NCI-H1417 treated with DMSO at 0.1 percent for 48 hours (cell line): ENCODE results near the gene DPYD.
A peak's percentile ranks its signal among the peaks of the same experiment; 100 is the strongest.

Source experiments
- DNase-seq: peaks from one replicate; lab custom pipeline; 2025; lab: John Stamatoyannopoulos, UW

DPYD gene

DNA sequence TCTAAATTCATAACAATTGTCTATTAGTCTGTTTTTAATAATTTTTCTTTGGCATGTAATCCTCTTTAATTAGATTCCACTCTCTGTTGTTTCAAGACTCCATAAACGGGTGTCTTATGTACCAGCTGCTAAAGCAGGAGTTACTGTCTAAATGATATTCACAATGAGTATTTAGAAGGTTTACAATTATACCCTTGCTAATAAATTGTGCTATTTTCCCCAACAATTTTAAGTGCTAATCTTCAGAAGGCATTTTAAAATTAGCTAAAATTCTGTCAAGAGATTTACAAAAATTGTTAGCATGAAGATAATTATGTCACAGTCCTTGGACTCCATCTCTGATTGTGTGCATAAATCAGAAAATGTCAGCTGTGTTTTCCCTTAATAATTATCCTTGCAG lies 83.7 kb downstream of the DPYD start:
- no peak for DNase-seq

DNA sequence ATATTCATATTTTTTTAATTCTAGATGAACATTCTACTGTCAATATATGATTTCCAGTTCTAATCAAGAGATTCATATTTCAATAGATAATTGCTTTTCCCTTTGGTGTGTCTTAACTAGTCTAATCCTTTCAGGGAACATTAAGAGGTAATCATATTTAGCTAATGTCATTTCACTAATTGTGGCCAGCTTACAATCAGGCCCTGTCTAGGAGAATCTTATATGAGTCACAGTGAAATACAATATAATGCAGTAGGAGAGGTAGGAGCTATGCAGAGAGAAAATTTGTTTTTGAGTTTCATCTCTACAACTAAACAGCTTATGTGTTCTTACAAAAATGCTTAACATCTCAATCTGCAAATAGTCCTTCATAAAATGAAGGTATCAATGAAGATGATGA lies 85.9 kb downstream of the DPYD start:
- DNase-seq: no peak

DNA sequence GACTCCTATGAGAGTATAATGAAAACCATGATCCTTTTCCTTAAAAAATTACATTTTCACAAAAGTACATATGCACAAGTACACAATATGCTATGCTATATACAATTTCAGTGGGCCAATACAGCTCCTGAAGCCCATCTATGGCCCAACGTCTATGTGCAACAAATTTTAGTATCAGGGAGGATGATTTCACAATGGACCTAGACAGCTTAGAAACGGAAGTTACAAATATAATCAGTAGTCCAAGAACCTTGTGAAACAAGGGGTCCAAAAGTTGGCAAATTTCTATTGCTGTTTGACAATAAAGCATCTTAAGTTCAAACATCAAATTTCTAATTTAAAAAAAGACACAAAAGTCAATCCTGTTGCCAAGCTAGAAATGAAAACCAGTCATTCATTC lies 87.0 kb downstream of the DPYD start:
- DNase-seq: no peak

DNA sequence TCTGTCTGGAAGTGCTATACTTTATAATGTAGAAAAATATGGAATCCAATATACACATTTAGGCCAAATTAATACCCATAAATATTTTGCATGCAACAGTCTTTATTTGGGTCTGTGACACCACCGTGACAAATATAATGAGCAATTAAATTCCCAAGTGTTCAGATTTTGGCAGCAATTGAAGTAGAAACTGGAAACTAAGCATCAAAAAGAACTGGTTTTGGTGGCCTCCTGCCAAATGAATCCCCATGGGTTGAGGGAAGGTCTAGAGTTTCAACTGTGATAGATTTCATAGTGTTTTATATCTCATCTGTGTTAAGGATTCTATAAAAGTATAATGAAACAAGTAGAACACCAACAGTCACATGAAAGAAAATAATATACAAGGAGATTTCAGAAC lies 88.4 kb downstream of the DPYD start:
- DNase-seq: no peak

DNA sequence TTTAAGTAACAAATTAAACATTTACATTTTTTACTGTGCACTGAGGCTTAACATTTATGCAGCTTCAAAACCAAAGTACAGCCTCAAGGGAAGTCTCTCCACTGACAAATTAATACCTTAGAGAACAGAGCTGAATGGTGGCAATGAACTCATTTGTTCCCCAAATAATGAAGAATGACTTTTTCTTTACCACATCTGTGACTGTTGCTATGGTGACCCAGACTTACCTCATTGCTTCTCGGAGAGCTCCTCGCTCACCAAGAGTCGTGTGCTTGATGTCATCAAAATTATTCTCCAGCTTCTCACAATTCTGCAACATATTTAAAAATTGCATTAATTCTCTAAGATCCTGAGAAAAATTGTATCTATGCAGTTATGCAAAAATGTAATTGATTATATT lies 92.9 kb downstream of the DPYD start:
- DNase-seq: no peak

DNA sequence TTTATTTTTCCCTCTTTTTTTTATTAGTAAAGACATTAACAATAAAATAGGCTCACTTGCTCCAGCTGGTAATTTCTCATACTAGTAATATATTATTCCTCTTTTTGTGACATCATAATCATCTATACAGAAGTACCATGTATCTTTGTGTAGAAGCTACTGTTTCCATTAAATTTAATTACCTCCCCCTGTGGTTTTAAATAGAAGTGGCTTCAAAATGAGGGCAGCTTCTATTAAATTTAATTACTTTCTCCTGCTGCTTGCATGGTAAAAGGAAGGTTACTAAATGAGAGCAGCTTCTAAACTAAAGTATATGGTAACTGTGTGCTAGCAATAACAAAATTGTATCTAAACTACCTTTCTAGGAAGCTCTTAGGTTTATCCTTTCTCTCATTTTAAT lies 94.0 kb downstream of the DPYD start:
- DNase-seq: peak; percentile 74

DNA sequence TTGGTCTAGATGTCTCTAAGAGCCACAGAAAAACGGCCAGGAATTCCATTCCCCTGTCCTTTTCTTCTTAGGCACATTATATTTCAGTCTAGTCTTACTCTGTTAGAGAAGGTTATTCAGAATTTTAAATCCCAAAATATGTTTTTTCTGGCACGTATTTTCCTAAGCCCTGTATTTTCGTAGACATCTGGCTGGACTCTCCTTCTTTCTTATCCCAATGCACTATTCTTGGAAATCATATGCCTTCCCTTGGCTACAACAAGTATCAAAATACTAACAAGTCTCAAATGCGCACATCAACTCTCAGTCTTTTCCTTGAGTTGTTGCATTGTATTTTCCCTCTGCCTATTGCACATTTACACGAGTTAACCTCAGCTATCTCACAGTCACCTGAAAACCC lies 96.2 kb downstream of the DPYD start:
- no peak for DNase-seq

DNA sequence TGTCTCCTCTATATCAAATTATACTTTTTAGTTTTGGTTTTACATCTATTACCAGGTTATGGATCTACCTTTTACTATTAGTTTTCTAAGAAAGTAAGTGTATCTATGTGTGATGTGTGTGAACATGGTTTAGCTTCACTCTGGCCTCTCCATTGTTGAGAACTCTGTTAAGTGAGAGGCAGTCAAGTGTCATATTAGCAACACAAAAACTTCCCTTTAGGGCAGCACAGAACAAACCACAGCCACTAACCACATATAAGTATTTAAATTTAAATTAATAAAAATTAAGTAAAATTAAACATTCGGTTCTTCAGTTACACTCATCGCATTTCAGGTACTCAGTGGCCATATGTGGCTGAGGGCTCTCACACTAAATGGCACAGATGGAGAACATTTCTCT lies 96.6 kb downstream of the DPYD start:
- DNase-seq: no peak

DNA sequence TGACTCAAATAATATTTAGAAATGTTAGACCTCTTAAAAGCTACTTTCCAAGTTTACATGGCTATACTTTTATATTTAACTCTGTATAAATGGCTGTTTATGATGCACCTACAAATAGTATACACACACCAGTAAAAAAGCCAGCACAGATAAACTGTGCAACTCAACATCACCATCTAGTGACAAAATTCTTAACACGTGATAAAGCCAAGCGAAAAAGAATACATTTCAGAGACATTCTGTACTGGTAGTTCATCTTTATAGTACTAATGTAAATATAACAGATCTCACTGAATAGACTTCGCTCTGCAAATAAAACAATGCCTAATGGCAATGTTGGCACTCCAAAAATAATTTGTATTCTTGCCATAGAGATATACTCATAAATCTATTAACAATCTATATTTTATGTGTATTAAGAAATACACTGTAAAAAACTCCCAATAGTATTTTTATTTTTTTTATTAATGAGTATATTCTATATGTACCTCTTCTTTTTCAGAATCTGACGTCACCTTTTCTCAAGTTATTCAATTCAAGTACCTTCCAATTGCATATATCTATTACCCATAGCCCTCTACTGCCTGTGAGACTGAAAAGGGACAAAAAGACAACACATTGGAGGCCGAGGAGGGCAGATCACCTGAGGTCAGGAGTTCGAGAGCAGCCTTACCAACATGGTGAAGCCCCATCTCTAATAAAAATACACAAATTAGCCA lies 100.2 kb downstream of the DPYD start:
- no peak for DNase-seq

DNA sequence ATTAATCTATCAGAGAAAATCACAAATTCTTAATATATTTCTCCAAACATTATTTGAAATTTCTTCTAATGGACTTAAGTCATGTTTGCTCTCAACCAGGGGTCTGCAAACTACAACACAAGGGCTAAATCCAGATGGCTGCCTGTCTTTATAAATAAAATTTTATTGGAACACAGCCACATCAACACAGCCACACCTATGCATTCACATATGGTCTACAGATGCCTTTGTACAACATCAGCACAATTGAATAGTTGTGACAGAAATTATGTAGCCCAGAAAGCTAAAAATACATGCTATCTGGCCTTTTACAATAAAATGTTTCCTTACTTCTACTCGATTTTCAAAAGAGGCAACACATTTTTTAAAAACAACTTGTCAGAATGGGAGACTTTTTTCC lies 103.9 kb downstream of the DPYD start:
- DNase-seq: no peak

DNA sequence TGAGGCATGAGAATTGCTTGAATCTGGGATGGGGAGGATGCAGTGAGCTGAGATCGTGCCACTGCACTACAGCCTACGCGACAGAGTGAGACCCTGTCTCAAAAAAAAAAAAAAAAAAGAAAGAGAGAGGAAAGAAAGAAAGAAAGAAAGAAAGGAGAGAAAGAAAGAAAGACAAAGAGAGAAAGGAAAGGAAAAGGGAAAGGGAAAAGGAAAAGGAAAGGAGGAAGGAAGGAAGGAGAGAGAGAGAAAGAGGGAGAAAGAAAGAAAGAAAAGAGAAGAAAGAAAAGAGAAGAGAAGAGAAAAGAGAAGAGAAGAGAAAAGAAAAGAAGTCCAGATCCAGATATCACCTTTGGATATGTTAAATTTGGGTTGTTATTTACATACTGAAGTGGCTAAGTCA lies 106.0 kb downstream of the DPYD start:
- no peak for DNase-seq

DNA sequence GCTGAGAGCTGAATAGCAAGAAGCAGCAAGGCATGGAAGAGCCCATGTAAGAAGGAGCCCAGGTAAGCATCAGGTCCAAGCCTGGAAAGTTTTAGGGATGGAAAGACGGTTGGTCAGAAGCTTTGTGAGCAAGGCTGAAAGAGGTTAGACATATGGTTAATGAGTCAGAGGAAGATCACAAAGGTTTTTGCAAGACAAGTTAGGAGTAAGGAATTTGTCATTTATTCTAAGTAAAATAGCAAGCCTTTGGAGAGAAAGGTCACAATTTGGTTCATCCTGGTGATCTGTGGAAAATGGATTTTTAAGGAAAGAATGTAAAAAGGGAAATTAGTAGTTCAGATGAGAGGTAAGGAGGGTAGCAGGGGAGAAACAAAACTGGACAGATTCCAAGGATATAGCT lies 106.7 kb downstream of the DPYD start:
- no peak for DNase-seq

DNA sequence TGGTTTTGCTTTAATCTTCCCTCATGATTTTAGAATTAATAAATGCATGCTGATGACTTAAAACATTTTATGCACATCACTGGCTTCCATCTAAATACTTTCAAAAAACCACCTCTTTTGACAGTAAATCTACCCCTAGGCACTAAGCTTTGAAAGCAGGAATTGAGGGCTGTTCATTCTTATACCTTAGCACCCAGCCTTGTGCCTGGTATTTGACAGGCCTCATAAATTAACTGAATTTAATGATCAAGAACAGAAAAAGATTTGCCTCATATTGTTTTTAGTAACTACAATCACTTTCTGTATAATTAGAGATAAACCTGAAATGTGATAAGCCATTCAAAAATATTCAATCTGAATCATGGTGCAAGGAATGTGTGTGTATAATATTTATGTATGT lies 108.8 kb downstream of the DPYD start:
- DNase-seq: no peak

DNA sequence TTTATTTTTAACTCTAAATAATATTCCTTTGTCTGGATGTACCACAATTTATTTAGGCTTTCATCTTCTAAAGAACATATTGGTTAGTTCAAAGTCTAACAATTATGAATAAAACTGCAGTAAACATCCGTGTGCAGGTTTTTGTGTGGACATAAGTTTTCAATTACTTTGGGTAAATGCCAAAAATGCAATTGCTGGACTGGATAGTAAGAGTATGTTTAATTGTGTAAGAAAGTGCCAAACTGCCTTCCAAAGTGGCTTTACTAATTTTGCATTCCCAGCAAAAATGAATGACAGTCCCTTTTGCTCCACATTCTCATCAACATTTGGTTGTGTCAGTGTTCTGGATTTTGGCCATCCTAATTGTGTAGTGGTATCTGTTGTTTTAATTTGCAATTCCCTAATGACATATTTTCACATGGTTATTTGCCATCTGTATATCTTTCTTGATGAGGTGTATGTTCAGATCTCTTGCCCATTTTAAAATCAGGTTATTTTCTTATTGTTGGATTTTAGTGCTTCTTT lies 113.8 kb downstream of the DPYD start:
- DNase-seq: no peak

DNA sequence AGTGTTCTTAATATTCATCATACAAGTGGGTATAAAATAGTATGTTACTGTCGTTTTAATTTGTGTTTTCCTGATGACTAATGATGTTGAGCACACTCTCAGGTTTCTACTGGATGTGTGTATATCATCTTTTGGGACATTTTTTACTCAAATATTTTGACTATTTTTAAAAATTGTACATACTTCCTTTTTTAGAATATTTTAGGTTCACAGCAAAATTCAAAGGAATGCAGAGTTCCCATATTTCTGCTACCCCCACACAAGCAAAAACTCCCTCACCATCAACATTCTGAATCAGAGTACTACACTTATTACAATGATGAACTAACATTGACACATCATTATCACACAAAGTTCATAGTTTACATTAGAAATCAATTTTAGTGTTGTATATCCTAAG lies 114.5 kb downstream of the DPYD start:
- no peak for DNase-seq

DNA sequence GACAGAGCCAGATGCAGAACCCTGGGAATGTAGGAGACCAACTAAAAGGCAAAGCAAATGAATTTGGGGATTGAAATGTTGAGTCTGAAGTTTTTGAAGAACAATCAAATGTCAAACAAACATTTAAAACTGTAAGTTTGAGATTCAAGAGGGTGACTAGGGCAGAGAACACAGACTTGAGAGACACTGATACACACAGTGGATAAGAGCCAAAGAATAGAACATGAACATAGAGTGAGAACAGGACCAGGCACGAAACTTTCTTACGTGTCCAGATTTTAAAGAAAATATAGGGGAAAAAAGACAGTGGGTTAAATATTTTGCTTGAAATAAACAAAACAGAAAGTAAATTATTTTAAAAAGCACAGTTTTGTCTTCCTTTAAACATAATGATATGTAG lies 115.7 kb downstream of the DPYD start:
- DNase-seq: no peak

DNA sequence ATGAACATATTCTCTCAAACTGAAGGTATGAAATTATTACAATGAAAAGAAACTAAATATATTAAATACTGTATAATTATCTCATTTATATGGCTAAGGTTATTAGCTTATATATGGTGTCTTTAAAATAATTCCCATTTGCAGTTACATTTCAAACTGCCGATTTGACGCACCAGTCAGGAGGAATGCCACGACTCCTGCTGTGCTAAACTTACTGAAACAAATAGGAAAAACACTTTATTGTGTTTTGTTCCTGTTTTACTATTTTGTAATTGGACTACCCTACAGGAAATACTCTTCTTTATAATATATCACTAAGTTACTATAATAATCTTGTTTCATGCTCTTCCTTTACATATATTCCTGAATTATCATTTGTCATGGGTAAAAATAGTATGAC lies 117.8 kb downstream of the DPYD start:
- DNase-seq: no peak

DNA sequence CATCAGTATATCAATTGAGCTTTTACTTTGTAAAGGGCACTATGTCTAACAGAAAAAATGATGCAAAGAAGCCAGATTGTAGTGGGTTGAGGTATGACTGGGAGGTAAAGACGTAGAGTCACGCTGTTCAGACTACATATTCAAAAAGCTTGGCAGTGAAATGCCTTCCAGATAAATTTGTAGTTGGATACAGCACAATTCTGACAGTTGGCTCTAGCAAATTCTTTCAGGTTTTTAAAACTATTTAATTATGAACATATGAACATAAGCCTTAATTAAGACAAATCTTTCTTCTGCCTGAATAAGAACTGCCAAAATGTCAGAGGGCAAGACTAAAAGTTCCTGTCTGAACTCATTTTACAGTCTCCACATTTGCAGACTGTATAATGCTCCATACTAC lies 118.8 kb downstream of the DPYD start:
- no peak for DNase-seq

DNA sequence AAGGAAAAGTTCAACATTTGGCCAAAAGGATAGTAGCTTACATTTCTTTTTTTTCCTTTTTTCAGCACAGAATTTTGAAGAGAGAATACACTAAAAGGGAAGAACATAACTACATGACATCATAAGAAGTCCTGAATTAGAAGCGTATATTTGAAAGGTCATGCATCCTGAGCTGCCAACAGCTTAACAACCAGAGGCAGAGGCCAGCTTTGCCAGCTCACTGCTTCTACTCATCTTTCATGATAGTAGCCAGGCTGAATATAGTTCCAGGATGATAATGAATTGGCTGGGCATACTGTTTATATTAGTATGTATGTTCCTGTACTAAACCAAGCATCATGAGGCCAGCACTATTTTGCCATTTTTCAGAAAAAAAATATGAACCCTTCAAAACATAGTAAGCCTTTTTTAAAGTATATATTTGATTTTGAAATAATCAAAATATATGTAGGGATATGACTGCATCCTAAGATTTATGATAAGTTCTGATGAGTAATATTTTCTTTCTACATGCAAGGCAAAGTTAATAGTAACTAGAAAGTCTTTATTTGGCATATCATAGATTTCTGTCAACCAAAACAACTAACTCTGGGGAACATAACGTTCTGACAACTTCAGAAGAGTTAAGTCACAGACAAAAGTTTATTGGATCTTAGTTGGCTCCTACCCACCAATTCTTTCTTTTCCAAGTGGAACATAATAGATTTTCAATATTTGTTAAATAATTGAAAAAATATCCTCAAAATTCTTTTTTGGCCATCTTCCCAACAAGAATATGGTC lies 123.2 kb downstream of the DPYD start:
- DNase-seq: no peak

DNA sequence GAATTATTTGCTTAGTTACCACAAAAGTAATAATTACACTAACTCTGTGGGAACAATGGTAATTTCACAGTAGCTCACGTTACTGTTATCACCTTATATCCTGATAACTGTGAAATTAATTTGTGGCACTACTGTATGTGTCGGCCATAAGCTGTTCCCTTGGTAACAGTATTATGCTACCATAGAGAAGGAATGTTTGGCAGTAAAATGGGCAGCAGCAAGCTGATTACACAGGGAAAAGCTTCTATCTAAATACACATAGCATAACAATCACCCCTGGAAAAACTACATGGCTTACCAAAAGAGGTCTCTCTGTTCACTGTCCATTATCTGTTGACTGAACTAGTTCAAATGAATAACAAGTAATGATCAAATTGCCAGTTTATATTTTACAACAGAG lies 124.1 kb downstream of the DPYD start:
- DNase-seq: peak; percentile 6

DNA sequence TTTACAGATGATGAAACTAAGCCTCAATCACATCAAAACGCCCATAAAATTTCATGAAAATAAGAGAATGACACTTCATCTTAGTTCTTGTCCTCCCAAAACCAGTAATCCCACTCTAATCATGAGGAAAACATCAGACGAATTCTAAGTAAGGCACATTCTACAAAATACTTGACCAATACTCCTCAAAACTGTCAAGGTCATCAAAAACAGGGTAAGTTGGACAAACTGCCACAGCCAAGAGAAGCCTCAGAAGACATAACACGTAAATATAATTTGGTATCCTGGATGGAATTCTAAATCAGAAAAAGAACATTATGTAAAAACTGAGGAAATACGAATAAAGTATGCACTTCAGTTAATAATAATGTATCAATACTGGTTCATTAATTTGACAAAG lies 128.2 kb downstream of the DPYD start:
- no peak for DNase-seq

DNA sequence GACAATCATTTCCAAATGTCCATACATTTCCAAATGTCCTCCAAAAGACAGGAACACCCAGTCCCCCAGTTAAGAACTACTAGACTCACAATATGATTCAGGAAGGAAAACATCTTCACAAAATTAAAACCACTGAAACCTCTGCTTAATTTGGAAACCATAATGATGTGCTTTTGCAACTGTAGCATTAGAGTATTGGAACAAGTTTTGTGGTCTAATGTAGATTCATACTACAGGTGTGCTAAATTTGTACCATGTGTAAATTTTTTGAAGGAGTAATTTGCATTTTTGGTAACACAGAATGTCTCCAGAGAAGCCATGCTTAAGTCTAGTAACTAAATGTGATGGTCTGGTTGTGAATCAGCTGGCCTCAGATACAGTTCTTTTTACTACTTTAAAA lies 129.6 kb downstream of the DPYD start:
- DNase-seq: no peak

DNA sequence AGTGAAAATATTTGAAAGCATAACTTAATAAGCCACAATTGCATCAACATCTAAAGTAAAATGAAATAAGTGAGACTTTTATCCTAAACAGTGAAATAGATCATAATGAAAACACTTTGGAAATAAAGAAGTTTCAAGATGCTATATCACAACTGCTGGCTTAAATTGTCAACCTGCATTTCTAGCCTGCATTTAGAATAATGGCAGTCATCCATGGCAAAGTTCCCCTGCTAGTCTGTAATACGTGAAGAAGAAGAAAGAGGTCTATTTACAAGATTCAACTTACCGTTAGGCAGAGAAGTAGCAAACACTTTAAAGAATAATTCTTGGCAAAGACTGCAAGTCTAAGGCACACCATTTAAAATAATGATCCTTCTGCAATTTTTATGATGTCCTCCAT lies 133.6 kb downstream of the DPYD start:
- DNase-seq: no peak

DNA sequence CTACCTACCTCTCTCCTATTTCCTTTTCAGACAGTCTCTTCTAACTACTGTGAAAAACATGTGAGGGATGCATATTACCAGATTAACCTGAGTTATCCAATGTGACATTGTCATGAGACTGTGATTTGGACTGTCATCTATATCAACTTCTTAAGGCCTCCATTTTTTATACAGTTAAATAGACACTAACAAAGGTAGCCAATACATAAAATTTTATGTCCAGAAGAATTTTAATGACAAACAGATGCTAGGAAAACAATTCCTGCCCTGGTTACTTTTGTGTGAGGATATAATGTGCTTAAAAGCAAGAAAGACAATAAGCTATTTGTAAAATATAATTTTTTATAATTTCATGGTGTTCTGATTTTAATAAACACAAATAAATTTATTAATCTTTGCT lies 136.2 kb downstream of the DPYD start:
- no peak for DNase-seq
